ENCODE results near the gene KLK2.
A peak's percentile ranks its signal among the peaks of the same experiment; 100 is the strongest.

KLK2 gene

GRCh38 chr19:50837300-50837699 lies 35.9 kb upstream of the KLK2 start:
- Histone ChIP-seq H3K27me3 (ENCODE audit: insufficient read depth, low read length, poor library complexity, severe bottlenecking) (no peaks in the 10 kb centered on the region), H3K79me2 (ENCODE audit: insufficient read depth, low read length) (no peaks in the 10 kb centered on the region), H4K20me1 (ENCODE audit: insufficient read depth, low read length, poor library complexity, severe bottlenecking) (no peaks in the 10 kb centered on the region), H3K4me2 (ENCODE audit: low read depth, low read length, poor library complexity, severe bottlenecking) (no peak overlapping the region), H3K36me3 (ENCODE audit: insufficient read depth, low read length) (no peaks in the 10 kb centered on the region), H3K4me3 (ENCODE audit: low read length, poor library complexity, severe bottlenecking) (no peak overlapping the region), H3K9ac (ENCODE audit: low read depth, low read length, poor library complexity, severe bottlenecking) (no peak overlapping the region), H3K9me3 (ENCODE audit: insufficient read depth, low read depth, low read length) (no peaks in the 10 kb centered on the region), H3K9me2 (replicated peaks; ENCODE audit: low read depth, low read length) (no peaks in the 10 kb centered on the region), H3K4me1 (ENCODE audit: insufficient read depth, low read length, poor library complexity, severe bottlenecking) (no peaks in the 10 kb centered on the region), H2AFZ (ENCODE audit: low read length) (no peak overlapping the region), H3F3A (ENCODE audit: low read depth) (no peaks in the 10 kb centered on the region)
- TF ChIP-seq CTCF (conservative IDR thresholded peaks at IDR 0.05; ENCODE audit: low read length) (no peak), EZH2phosphoT487 (IDR thresholded peaks at IDR 0.05; ENCODE audit: borderline replicate concordance) (no peak)

GRCh38 chr19:50838239-50838638 lies 35.0 kb upstream of the KLK2 start:
- H3F3A ChIP-seq (ENCODE audit: low read depth), result no peaks in the 10 kb centered on the region
- H3K79me2 ChIP-seq (ENCODE audit: insufficient read depth, low read length), result no peaks in the 10 kb centered on the region
- H3K9me3 ChIP-seq (ENCODE audit: insufficient read depth, low read depth, low read length), result no peaks in the 10 kb centered on the region
- no peaks in the 10 kb centered on the region for H4K20me1 ChIP-seq (ENCODE audit: insufficient read depth, low read length, poor library complexity, severe bottlenecking)
- H3K9me2 ChIP-seq (replicated peaks; ENCODE audit: low read depth, low read length), result no peaks in the 10 kb centered on the region
- TF ChIP-seq CTCF (conservative IDR thresholded peaks at IDR 0.05; ENCODE audit: low read length) (peak; percentile 35; the same call in 1 of the 2 replicates), EZH2phosphoT487 (IDR thresholded peaks at IDR 0.05; ENCODE audit: borderline replicate concordance) (no peak)
- no peak overlapping the region for H2AFZ ChIP-seq (ENCODE audit: low read length)
- no peaks in the 10 kb centered on the region for H3K4me1 ChIP-seq (ENCODE audit: insufficient read depth, low read length, poor library complexity, severe bottlenecking)
- no peaks in the 10 kb centered on the region for H3K27me3 ChIP-seq (ENCODE audit: insufficient read depth, low read length, poor library complexity, severe bottlenecking)
- H3K9ac ChIP-seq (ENCODE audit: low read depth, low read length, poor library complexity, severe bottlenecking), result no peak overlapping the region
- no peak overlapping the region for H3K4me2 ChIP-seq (ENCODE audit: low read depth, low read length, poor library complexity, severe bottlenecking)
- no peaks in the 10 kb centered on the region for H3K36me3 ChIP-seq (ENCODE audit: insufficient read depth, low read length)
- no peak overlapping the region for H3K4me3 ChIP-seq (ENCODE audit: low read length, poor library complexity, severe bottlenecking)

DNA sequence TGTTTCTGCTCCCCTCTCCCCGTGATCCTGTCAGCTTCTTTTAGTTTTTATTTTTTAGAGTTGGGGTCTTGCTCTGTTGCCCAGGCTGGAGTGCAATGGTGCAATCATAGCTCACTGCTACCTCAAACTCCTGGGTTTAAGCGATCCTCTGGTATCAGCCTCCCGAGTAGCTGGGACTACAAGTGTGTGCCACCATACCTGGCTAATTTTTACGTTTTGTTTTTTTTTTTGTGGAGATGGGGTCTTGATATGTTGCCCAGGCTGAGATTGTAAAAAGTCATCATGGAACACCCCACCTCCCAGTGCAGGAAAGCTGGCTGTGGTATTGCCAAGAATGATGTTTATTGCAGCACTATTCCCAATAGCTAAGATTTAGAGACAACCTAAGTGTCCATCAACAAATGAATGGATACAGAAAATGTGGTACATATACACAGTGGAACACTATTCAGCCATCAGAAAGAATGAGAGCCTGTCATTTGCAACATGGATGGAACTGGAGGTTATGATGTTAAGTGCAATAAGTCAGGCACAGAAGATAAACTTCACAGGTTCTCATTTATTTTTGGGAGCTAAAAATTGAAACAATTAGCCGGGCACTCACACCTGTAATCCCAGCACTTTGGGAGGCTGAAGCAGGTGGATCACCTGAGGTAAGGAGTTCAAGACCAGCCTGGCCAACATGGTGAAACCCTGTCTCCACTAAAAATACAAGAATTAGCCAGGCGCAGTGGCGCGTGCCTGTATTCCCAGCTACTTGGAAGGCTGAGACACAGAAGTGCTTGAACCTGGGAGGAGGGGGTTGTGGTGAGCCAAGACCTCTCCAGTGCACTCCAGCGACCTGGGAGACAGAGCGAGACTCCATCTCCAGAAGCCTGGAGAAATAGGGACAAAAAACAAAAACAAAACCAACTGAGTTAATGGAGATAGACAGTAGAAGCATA lies 33.3 kb upstream of the KLK2 start:
- Histone ChIP-seq H3K27me3 (ENCODE audit: insufficient read depth, low read length, poor library complexity, severe bottlenecking) (no peaks in the 10 kb centered on the region), H3K79me2 (ENCODE audit: insufficient read depth, low read length) (no peaks in the 10 kb centered on the region)
- TF ChIP-seq EZH2phosphoT487 (IDR thresholded peaks at IDR 0.05; ENCODE audit: borderline replicate concordance), result no peak
- no peak for TF ChIP-seq CTCF (conservative IDR thresholded peaks at IDR 0.05; ENCODE audit: low read length)

More for the DNA sequence above, 33.3 kb upstream of the KLK2 start:
- Histone ChIP-seq H3K36me3 (ENCODE audit: insufficient read depth, low read length) (no peaks in the 10 kb centered on the region), H3K4me3 (ENCODE audit: low read length, poor library complexity, severe bottlenecking) (no peak overlapping the region), H4K20me1 (ENCODE audit: insufficient read depth, low read length, poor library complexity, severe bottlenecking) (no peaks in the 10 kb centered on the region), H2AFZ (ENCODE audit: low read length) (no peak overlapping the region), H3K4me2 (ENCODE audit: low read depth, low read length, poor library complexity, severe bottlenecking) (no peak overlapping the region), H3K4me1 (ENCODE audit: insufficient read depth, low read length, poor library complexity, severe bottlenecking) (no peaks in the 10 kb centered on the region), H3K9me2 (replicated peaks; ENCODE audit: low read depth, low read length) (no peaks in the 10 kb centered on the region), H3K9ac (ENCODE audit: low read depth, low read length, poor library complexity, severe bottlenecking) (no peak overlapping the region), H3K9me3 (ENCODE audit: insufficient read depth, low read depth, low read length) (no peaks in the 10 kb centered on the region), H3F3A (ENCODE audit: low read depth) (no peaks in the 10 kb centered on the region)

Data from Loucy (cell line).